ENCODE data around the gene HIVEP1. TPM values are rescaled to one million over a fixed set of nuclear protein-coding genes. Genes with fewer than 3 reads are reported as not detected.

HIVEP1 gene
- polyA plus RNA-seq, 1 of the 3 experiments (the other 2 are of a cell fraction): 7.7 TPM

DNA sequence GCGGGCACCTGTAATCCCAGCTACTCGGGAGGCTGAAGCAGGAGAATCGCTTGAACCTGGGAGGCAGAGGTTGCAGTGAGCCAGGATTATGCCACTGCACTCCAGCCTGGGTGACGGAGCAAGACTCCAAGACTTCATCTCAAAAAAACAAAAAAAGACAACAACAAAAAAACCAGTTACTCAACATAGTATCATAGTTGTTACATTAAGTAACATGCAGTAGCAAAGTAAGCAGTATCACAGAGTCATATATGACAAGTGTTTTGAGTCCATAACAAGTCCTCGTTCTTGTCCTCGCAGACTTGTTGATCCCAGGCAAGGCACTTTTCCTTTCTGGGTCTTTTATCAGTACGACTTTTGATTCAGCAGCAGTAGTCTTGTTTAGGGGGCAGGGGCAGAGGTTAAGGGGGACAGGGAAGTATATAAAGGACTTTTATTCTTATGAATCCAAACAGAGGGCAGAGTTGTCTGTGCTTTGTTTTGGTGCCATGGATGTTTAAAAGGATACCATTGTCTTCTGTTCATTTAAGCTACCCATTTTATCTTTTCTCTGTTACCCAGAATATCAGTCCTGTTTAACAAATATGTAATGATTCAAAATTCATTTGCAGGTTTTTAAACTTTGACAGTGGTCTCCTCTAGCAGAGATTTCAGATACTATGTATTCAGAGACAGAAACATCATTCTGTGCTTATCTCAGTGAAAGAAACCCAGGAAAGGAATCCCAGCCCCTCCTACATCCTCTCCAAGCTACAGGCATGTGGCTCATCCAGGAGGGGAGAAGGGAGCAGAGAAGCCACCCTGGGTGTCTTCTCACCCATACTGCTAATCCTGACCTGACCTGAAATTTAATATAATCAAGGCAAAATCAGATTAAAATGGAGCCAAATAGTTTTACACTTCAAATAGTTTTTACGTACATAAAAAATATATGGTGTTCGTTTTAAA is 140.2 kb downstream of the HIVEP1 start:
- WGBS (ENCODE audit: low lambda C conversion rate): 90% methylated on average over 9 of the region's 9 CpGs
- CTCF ChIA-PET: interaction anchor here (1.2 kb wide), 1 partner anchor 29 kb away, joined by 3 read pairs; no protein-coding TSS in a partner anchor

More for the DNA sequence above, 140.2 kb downstream of the HIVEP1 start:
- H3K27ac ChIP-seq (ENCODE audit: low read depth in 2 of 2, low read length in 1 of 2): no peak overlapping the region
- no peaks in the 10 kb centered on the region for H3K9me3 ChIP-seq
- H2AFZ ChIP-seq (ENCODE audit: low read depth): no peak overlapping the region
- TF ChIP-seq, protein P1, sequence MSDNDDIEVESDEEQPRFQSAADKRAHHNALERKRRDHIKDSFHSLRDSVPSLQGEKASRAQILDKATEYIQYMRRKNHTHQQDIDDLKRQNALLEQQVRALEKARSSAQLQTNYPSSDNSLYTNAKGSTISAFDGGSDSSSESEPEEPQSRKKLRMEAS (IDR thresholded peaks at IDR 0.05; ENCODE audit: low read depth): no peak
- no peak for TF ChIP-seq YY1 (IDR thresholded peaks at IDR 0.05; ENCODE audit: low read depth)
- no peak for TF ChIP-seq RCOR1 (IDR thresholded peaks at IDR 0.05; ENCODE audit: low read length)
- no peak for TF ChIP-seq RFX5 (IDR thresholded peaks at IDR 0.05; ENCODE audit: low read length)
- no peak for TF ChIP-seq NFIC (IDR thresholded peaks at IDR 0.05; ENCODE audit: borderline replicate concordance)
- TF ChIP-seq, protein P2, sequence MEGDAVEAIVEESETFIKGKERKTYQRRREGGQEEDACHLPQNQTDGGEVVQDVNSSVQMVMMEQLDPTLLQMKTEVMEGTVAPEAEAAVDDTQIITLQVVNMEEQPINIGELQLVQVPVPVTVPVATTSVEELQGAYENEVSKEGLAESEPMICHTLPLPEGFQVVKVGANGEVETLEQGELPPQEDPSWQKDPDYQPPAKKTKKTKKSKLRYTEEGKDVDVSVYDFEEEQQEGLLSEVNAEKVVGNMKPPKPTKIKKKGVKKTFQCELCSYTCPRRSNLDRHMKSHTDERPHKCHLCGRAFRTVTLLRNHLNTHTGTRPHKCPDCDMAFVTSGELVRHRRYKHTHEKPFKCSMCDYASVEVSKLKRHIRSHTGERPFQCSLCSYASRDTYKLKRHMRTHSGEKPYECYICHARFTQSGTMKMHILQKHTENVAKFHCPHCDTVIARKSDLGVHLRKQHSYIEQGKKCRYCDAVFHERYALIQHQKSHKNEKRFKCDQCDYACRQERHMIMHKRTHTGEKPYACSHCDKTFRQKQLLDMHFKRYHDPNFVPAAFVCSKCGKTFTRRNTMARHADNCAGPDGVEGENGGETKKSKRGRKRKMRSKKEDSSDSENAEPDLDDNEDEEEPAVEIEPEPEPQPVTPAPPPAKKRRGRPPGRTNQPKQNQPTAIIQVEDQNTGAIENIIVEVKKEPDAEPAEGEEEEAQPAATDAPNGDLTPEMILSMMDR (IDR thresholded peaks at IDR 0.05): no peak
- no peak for TF ChIP-seq USF2 (IDR thresholded peaks at IDR 0.05; ENCODE audit: borderline replicate concordance, low read depth, low read length)
- no peak for TF ChIP-seq ELF1 (IDR thresholded peaks at IDR 0.05)
- no peak for TF ChIP-seq TEAD4 (IDR thresholded peaks at IDR 0.05; ENCODE audit: borderline replicate concordance, insufficient read depth)
- no peak for TF ChIP-seq GABPA (IDR thresholded peaks at IDR 0.05; ENCODE audit: low read depth)
- TF ChIP-seq GATA2 (CRISPR knock-in tag; IDR thresholded peaks at IDR 0.05): no peak
- TF ChIP-seq, protein P3, sequence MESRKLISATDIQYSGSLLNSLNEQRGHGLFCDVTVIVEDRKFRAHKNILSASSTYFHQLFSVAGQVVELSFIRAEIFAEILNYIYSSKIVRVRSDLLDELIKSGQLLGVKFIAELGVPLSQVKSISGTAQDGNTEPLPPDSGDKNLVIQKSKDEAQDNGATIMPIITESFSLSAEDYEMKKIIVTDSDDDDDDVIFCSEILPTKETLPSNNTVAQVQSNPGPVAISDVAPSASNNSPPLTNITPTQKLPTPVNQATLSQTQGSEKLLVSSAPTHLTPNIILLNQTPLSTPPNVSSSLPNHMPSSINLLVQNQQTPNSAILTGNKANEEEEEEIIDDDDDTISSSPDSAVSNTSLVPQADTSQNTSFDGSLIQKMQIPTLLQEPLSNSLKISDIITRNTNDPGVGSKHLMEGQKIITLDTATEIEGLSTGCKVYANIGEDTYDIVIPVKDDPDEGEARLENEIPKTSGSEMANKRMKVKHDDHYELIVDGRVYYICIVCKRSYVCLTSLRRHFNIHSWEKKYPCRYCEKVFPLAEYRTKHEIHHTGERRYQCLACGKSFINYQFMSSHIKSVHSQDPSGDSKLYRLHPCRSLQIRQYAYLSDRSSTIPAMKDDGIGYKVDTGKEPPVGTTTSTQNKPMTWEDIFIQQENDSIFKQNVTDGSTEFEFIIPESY (IDR thresholded peaks at IDR 0.05; ENCODE audit: borderline replicate concordance, low read depth): no peak
- no peak for TF ChIP-seq RAD21 (IDR thresholded peaks at IDR 0.05; ENCODE audit: low read length)
- TF ChIP-seq JUND (IDR thresholded peaks at IDR 0.05): no peak
- no peak for TF ChIP-seq REST (IDR thresholded peaks at IDR 0.05; ENCODE audit: low read depth, low read length)
- H3K4me2 ChIP-seq: no peak overlapping the region
- H3K9me2 ChIP-seq: no peaks in the 10 kb centered on the region
- no peaks in the 10 kb centered on the region for H3K27me3 ChIP-seq (ENCODE audit: insufficient read depth)
- DNase-seq: no peak
- H3K4me3 ChIP-seq (ENCODE audit: low read depth in 2 of 2, low read length in 1 of 2): no peak overlapping the region
- peaks cover 0 to 10% of the 10 kb centered on the region in 2 experiments for H3K36me3 ChIP-seq (replicated peaks in 1 of 2; ENCODE audit: control insufficient read depth in 1 of 2, insufficient read depth in 2 of 2, low read length in 1 of 2)
- H3F3A ChIP-seq (replicated peaks; ENCODE audit: insufficient read depth): peaks cover 14% of the 10 kb centered on the region
- H3K9ac ChIP-seq: no peak overlapping the region
- H4K20me1 ChIP-seq (ENCODE audit: insufficient read depth): no peaks in the 10 kb centered on the region
- POLR2A ChIA-PET: no interaction called here
- H3K79me2 ChIP-seq (ENCODE audit: insufficient read depth): peaks cover 7% of the 10 kb centered on the region
- peaks cover 0 to 16% of the 10 kb centered on the region in 2 experiments; a peak in 3 of 4 replicates for H3K4me1 ChIP-seq (ENCODE audit: control insufficient read depth in 1 of 2, insufficient read depth in 2 of 2, low read depth in 1 of 2, low read length in 1 of 2)

Measured in SK-N-SH (cell line).